SJCRH30 (cell line): ENCODE measurements around the gene CDH4. TPM values are rescaled to one million over a fixed set of nuclear protein-coding genes. Genes with fewer than 3 reads are reported as not detected.
A peak's percentile ranks its signal among the peaks of the same experiment; 100 is the strongest.

Source experiments
- DNase-seq, 2 experiments: peaks; one replicate each; pipeline ENCODE4 v3.0.0-alpha.2; 2015 to 2020
- H3K27ac ChIP-seq: fragments of 250-450 bp; sonication (Bioruptor Pico); 2 replicates; pipeline ENCODE4 v1.5.1; 2020; ENCODE audit warnings: mild to moderate bottlenecking, moderate library complexity
- H3K27me3 ChIP-seq: fragments of 250-450 bp; sonication (Bioruptor Pico); 2 replicates; pipeline ENCODE4 v1.5.1; 2020; ENCODE audit warnings: mild to moderate bottlenecking, moderate library complexity
- H3K36me3 ChIP-seq: fragments of 250-450 bp; sonication (Bioruptor Pico); 2 replicates; pipeline ENCODE4 v1.5.1; 2020; ENCODE audit warnings: mild to moderate bottlenecking, moderate library complexity
- H3K4me1 ChIP-seq: fragments of 250-450 bp; sonication (Bioruptor Pico); 2 replicates; pipeline ENCODE4 v1.5.1; 2020; ENCODE audit warnings: mild to moderate bottlenecking, moderate library complexity
- H3K4me3 ChIP-seq: fragments of 250-450 bp; sonication (Bioruptor Pico); 2 replicates; pipeline ENCODE4 v1.5.1; 2020; ENCODE audit warnings: mild to moderate bottlenecking, moderate library complexity
- H3K9me3 ChIP-seq: fragments of 250-450 bp; sonication (Bioruptor Pico); replicated peaks from 2 replicates; pipeline ENCODE4 v1.5.1; 2020; ENCODE audit warnings: mild to moderate bottlenecking, moderate library complexity
- total RNA-seq: library from RNA; depleted of rRNA; stranded (reverse); fragments of >200 nt; shearing (Covaris generic); gene quantifications from 2 replicates; pipeline ENCODE4 v1.2.3, GENCODE V29; 2014

Gene CDH4
- total RNA-seq, 1 experiment from 2014 or later = 0.06 TPM

DNA sequence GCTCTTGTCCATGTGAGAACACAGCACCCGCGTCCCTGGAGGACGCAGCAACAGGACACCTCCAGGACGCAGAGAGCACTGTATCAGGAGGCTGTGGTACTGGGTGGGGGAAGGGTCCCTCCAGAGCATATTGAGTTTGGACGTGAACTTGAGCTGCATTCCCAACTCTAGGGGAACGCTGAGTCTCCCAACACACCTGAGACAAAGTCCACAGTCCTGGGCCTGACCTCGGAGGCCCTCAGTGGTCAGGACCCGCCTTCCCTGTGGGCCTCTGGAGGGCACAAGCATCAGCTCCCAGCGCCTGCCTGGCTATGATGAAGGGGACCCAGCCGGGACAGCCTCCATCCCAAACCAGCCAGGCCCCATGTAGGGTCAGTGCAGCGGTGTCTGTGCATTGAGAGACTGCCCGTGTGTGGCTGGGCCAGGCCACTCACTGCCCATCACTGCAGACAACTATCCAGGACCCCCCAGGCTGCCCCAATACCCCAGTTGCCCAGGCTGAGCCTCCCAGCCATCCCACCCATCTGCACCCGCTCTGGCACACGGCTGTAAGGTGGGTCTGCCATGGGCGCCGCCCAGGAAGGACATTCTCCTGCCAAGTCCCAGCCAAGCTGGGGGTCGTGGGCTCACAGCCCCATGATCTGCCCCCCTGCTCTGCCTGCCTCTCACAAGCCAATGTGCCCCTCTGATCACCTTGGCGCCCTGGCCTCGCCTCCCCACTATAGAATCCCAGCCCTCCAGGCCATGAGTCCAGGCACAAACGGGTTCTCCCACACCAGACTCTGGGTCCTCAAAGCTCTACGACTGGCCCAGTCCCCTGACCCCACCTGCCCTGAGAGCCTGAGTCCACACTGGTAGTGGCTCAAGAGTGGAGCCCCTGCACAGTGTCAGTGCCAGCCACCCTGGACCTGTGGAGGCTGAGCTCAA lies 697.9 kb downstream of the CDH4 start:
- Histone ChIP-seq H3K27ac (no peak overlapping the region), H3K27me3 (no peaks in the 10 kb centered on the region), H3K4me3 (no peak overlapping the region), H3K36me3 (no peaks in the 10 kb centered on the region), H3K9me3 (no peaks in the 10 kb centered on the region), H3K4me1 (no peaks in the 10 kb centered on the region)
- DNase-seq = peak in 1 of 2 experiments; percentile 13

- no peak overlapping the region for H3K27ac ChIP-seq
- H3K36me3 ChIP-seq = no peaks in the 10 kb centered on the region
- H3K9me3 ChIP-seq = no peaks in the 10 kb centered on the region
- H3K27me3 ChIP-seq = no peaks in the 10 kb centered on the region
- DNase-seq = no peak
- H3K4me3 ChIP-seq = no peak overlapping the region
- H3K4me1 ChIP-seq = no peaks in the 10 kb centered on the region
Observed at GRCh38 chr20:61950641-61951071, 698.6 kb downstream of the CDH4 start.

- Histone ChIP-seq H3K36me3 (no peaks in the 10 kb centered on the region), H3K9me3 (no peaks in the 10 kb centered on the region), H3K4me3 (no peak overlapping the region), H3K27me3 (no peaks in the 10 kb centered on the region), H3K27ac (no peak overlapping the region), H3K4me1 (no peaks in the 10 kb centered on the region)
- DNase-seq = peak; percentile 76 to 80
Observed at GRCh38 chr20:61951695-61952533, 699.9 kb downstream of the CDH4 start.

- no peak for DNase-seq
Observed at GRCh38 chr20:61953037-61954021, 701.3 kb downstream of the CDH4 start.

GRCh38 chr20:61954276-61955021 lies 702.4 kb downstream of the CDH4 start:
- no peak for DNase-seq
- no peaks in the 10 kb centered on the region for H3K9me3 ChIP-seq
- no peak overlapping the region for H3K4me3 ChIP-seq
- H3K27ac ChIP-seq = no peak overlapping the region
- no peaks in the 10 kb centered on the region for H3K4me1 ChIP-seq
- no peaks in the 10 kb centered on the region for H3K27me3 ChIP-seq
- no peaks in the 10 kb centered on the region for H3K36me3 ChIP-seq

More at GRCh38 chr20:61953037-61954021, 701.3 kb downstream of the CDH4 start:
- H3K4me1 ChIP-seq = no peaks in the 10 kb centered on the region
- no peaks in the 10 kb centered on the region for H3K36me3 ChIP-seq
- no peaks in the 10 kb centered on the region for H3K27me3 ChIP-seq
- H3K9me3 ChIP-seq = no peaks in the 10 kb centered on the region
- no peak overlapping the region for H3K27ac ChIP-seq
- H3K4me3 ChIP-seq = no peak overlapping the region

DNA sequence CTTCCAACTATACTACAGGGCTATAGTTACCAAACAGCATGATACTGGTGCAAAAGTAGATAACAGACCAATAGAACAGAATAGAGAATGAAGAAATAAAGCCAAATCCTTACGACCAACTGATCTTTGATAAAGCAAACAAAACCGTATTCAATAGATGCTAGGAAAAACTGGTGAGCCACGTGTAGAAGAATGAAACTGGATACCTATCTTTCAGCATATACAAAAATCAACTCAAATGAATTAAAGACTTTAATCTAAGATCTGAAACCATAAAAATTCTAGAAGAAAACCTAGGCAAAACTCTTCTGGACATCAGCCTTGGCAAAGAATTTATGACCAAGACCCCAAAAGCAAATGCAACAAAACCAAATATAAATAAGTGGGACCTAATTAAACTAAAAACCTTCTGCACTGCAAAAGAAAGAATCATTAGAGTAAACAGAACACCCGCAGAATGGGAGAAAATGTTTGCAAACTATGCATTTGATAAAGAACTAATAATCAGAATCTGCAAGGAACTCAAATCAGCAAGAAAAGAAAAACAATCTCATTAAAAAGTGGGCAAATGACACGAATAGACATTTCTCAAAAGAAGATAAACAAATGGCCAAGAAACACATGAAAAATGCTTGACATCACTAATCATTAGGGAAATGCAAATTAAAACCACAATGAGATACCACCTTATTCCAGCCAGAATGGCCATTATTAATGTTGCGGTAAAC lies 703.8 kb downstream of the CDH4 start:
- Histone ChIP-seq H3K4me1 (no peaks in the 10 kb centered on the region), H3K27ac (no peak overlapping the region), H3K4me3 (no peak overlapping the region), H3K27me3 (no peaks in the 10 kb centered on the region), H3K36me3 (no peaks in the 10 kb centered on the region), H3K9me3 (no peaks in the 10 kb centered on the region)
- no peak for DNase-seq

DNA sequence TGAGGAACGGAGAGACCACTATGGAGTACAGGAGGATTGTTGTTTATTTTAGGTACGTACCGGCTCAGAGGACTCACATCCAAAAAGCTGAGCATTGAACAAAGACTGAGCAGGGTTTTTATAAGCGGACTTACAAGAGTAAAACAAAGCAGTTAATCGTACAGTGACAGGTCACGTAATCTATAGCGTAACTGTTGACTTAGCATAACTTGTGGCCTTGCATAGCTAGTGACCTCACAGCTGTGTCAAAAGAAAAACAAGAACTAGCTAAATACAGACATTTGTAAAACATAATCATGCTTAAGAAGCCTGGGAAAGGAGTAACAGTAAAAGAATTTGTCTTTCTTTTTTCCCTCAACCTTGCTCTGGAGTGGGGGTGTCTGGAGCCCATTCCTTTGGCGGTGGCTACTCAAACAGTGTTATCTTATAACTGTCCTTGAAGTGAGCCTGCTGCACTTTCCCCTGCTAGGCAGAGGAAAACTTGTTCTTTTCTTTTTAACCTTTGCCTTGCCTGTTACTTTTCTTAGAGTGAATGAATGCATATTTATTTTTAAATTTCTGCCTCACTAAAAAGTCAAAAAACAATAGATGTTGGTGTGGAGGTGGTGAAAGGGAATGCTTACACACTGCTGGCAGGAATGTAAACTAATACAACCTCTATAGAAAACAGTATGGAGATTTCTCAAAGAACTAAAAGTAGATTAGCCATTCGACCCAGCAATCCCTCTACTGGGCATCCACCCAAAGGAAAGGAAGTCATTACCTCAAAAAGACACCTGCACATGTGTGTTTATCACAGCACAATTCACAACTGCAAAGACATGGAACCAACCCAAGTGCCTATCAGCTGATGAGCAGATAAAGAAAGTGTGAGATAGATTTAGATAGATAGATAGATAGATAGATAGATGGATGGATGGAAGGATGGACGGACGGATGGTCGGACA lies 704.6 kb downstream of the CDH4 start:
- no peaks in the 10 kb centered on the region for H3K4me1 ChIP-seq
- no peak overlapping the region for H3K4me3 ChIP-seq
- no peaks in the 10 kb centered on the region for H3K9me3 ChIP-seq
- H3K36me3 ChIP-seq = no peaks in the 10 kb centered on the region
- H3K27me3 ChIP-seq = no peaks in the 10 kb centered on the region
- no peak overlapping the region for H3K27ac ChIP-seq
- no peak for DNase-seq

DNA sequence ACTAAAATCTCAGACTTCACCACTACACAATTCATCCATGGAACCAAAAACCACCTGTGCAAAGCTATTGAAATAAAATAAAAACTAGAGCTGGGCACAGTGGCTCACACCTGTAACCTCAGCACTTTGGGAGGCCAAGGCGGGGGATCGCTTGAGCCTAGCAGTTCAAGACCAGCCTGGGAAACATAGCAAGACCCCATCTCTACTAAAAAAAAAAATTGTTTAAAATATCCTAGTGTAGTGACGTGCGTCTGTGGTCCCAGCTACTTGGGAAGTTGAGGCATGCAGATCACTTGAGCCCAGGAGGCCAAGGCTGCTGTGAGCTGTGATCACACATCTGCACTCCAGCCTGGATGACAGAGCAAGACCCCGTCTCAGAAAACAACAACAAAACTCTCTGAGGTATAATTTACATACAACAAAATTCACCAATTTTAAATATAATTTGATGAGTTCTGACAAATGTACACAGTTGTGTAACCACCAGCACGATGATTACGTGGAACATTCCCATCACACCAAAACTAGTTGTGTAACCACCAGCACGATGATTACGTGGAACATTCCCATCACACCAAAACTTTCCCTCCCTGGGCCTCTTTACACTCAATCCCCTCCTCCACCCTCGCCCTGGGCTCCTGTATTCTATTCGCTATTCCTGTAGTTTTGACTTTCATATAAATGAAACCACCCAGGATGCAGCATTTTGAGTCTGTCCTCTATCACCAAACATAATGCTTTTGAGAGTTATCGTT lies 706.1 kb downstream of the CDH4 start:
- Histone ChIP-seq H3K9me3 (no peaks in the 10 kb centered on the region), H3K4me1 (no peaks in the 10 kb centered on the region), H3K4me3 (no peak overlapping the region), H3K27me3 (no peaks in the 10 kb centered on the region), H3K27ac (no peak overlapping the region), H3K36me3 (no peaks in the 10 kb centered on the region)
- no peak for DNase-seq

GRCh38 chr20:61958773-61959700 lies 707.0 kb downstream of the CDH4 start:
- Histone ChIP-seq H3K4me1 (no peaks in the 10 kb centered on the region), H3K36me3 (no peaks in the 10 kb centered on the region), H3K9me3 (no peaks in the 10 kb centered on the region), H3K27ac (no peak overlapping the region), H3K27me3 (no peaks in the 10 kb centered on the region), H3K4me3 (no peak overlapping the region)
- peak in 1 of 2 experiments; percentile 54 for DNase-seq

DNA sequence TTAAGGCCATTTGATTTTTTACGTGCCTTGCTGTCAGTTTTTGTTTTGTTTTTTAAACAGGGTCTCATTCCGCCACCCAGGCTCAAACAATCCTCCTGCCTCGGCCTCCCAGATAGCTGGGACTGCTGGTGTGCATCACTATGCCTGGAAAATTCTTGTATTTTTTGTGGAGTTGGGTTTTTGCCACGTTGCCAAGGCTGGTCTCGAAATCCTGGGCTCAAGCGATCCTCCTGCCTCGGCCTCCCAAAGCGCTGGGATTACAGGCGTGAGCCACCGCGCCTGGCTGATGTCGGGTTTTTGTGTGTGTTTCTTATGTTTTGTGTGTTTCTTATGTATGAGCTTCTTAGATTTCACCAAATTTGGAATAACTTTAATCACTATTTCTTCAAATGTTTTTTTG lies 708.8 kb downstream of the CDH4 start:
- Histone ChIP-seq H3K9me3 (no peaks in the 10 kb centered on the region), H3K36me3 (no peaks in the 10 kb centered on the region), H3K27ac (no peak overlapping the region), H3K4me1 (no peaks in the 10 kb centered on the region), H3K27me3 (no peaks in the 10 kb centered on the region), H3K4me3 (no peak overlapping the region)
- no peak for DNase-seq

DNA sequence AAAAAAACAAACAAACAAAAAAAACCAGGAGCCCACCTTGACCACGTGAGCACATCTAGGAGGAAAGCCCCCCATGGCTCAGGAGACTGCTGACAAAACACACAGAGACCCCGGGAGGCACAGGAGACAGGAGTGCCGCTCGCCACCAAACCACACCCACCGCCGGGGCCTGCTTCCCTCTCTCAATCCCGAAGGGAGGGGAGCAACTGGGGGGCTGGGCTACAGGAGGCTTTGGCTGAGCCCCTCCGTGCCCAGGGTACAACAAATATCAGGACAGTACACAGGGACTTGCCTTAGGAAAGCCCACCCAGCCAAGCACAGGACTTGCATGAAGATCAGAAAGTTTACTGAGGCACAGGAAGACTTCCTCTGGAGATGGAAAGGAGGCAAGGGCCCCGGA lies 711.1 kb downstream of the CDH4 start:
- no peaks in the 10 kb centered on the region for H3K27me3 ChIP-seq
- DNase-seq = no peak
- no peak overlapping the region for H3K27ac ChIP-seq
- no peaks in the 10 kb centered on the region for H3K36me3 ChIP-seq
- H3K9me3 ChIP-seq = no peaks in the 10 kb centered on the region
- H3K4me1 ChIP-seq = no peaks in the 10 kb centered on the region
- no peak overlapping the region for H3K4me3 ChIP-seq
